PC-9 (cell line): ENCODE data around the gene SULT1E1.

Source experiments
- CTCF ChIP-seq: fragments of 200-600 bp; sonication (generic); conservative IDR thresholded peaks from 2 replicates; pipeline ENCODE4 v1.6.1; 2017; ENCODE audit warnings: mixed run types, antibody characterized with exemption, mild to moderate bottlenecking, moderate library complexity
- EZH2 ChIP-seq: fragments of 200-600 bp; sonication (generic); IDR thresholded peaks from 2 replicates; pipeline ENCODE4 v1.8.0; 2017; ENCODE audit warnings: antibody characterized with exemption, low read depth

GRCh38 chr4:69860052-69860451 is at the start of gene SULT1E1:
- TF ChIP-seq CTCF (no peak), EZH2 (no peak)
